ENCODE results near the gene TCF7L1. TPM values are rescaled to one million over a fixed set of nuclear protein-coding genes. Genes with fewer than 3 reads are reported as not detected.

The TCF7L1 gene
- total RNA-seq, 6 experiments from 2014 or later, result 1.2 to 8.8 (median 3.7) TPM

- H3K9me3 ChIP-seq, result no peaks in the 10 kb centered on the region
- ATAC-seq (no peak), DNase-seq (no peak)
- no peaks in the 10 kb centered on the region for H3K4me1 ChIP-seq
- H3K4me3 ChIP-seq, result no peak overlapping the region
- H3K36me3 ChIP-seq, result peaks cover 0 to 1% (median 0%) of the 10 kb centered on the region in 4 donors
- 92% methylated on average over 7 of the region's 7 CpGs for WGBS (ENCODE audit: insufficient coverage, low coverage, low lambda C conversion rate, missing lambda C conversion rate)
- H3K27ac ChIP-seq, result no peak overlapping the region
- no peak for TF ChIP-seq POLR2A (IDR thresholded peaks at IDR 0.05)
- intact Hi-C loops (cut with DNase I), result loop anchor here (5.0 to 10.0 kb wide), 2 partner anchors 153 to 220 kb away; partner anchors contain the start of gene TCF7L1 (in 2 of the 2)
- no peaks in the 10 kb centered on the region for H3K27me3 ChIP-seq
Measured at GRCh38 chr2:85287721-85288120, 154.5 kb downstream of the TCF7L1 start.

- Histone ChIP-seq H3K9me3 (no peaks in the 10 kb centered on the region), H3K4me1 (no peaks in the 10 kb centered on the region), H3K27me3 (no peaks in the 10 kb centered on the region), H3K27ac (no peak overlapping the region), H3K4me3 (no peak overlapping the region), H3K36me3 (peaks cover 0 to 1% (median 0%) of the 10 kb centered on the region in 4 donors)
- WGBS (ENCODE audit: insufficient coverage, low coverage, low lambda C conversion rate, missing lambda C conversion rate), result 85% methylated on average over 10 of the region's 10 CpGs
- intact Hi-C loops (cut with DNase I), result loop anchor here (5.0 to 10.0 kb wide), 2 partner anchors 153 to 221 kb away; partner anchors contain the start of gene TCF7L1 (in 2 of the 2)
- no peak for TF ChIP-seq CTCF (IDR thresholded peaks at IDR 0.05)
- TF ChIP-seq POLR2A (IDR thresholded peaks at IDR 0.05), result no peak
- ATAC-seq (no peak), DNase-seq (no peak)
Measured at GRCh38 chr2:85288244-85288725, 155.1 kb downstream of the TCF7L1 start.

- Histone ChIP-seq H3K4me3 (peak overlapping the region in 1 of 3 donors; percentile 22), H3K36me3 (no peaks in the 10 kb centered on the region), H3K27ac (peak overlapping the region; percentile 21 to 77 (median 41)), H3K9me3 (no peaks in the 10 kb centered on the region), H3K27me3 (no peaks in the 10 kb centered on the region), H3K4me1 (no peaks in the 10 kb centered on the region)
- ATAC-seq (peak; percentile 52 to 72 (median 66)), DNase-seq (no peak)
- 43% methylated on average over 4 of the region's 4 CpGs for WGBS (ENCODE audit: insufficient coverage, low coverage, low lambda C conversion rate, missing lambda C conversion rate)
- TF ChIP-seq POLR2A (IDR thresholded peaks at IDR 0.05) (no peak), CTCF (IDR thresholded peaks at IDR 0.05) (no peak)
- intact Hi-C loops (cut with DNase I), result no loop called here
Measured at GRCh38 chr2:85291425-85292023, 158.3 kb downstream of the TCF7L1 start.

- H3K4me1 ChIP-seq, result peaks cover 0 to 9% (median 3%) of the 10 kb centered on the region in 4 donors
- TF ChIP-seq CTCF (IDR thresholded peaks at IDR 0.05) (no peak), POLR2A (IDR thresholded peaks at IDR 0.05) (no peak)
- no peak overlapping the region for H3K4me3 ChIP-seq
- ATAC-seq (no peak), DNase-seq (no peak)
- no peaks in the 10 kb centered on the region for H3K9me3 ChIP-seq
- intact Hi-C loops (cut with DNase I), result no loop called here
- no peaks in the 10 kb centered on the region for H3K36me3 ChIP-seq
- 90% methylated on average over 6 of the region's 6 CpGs for WGBS (ENCODE audit: insufficient coverage, low coverage, low lambda C conversion rate, missing lambda C conversion rate)
- H3K27me3 ChIP-seq, result no peaks in the 10 kb centered on the region
- H3K27ac ChIP-seq, result no peak overlapping the region
Measured at GRCh38 chr2:85302121-85302520, 168.9 kb downstream of the TCF7L1 start.

GRCh38 chr2:85303780-85304531 is 170.8 kb downstream of the TCF7L1 start:
- H3K36me3 ChIP-seq, result no peaks in the 10 kb centered on the region
- ATAC-seq (no peak), DNase-seq (no peak)
- no peak overlapping the region for H3K27ac ChIP-seq
- intact Hi-C loops (cut with DNase I), result no loop called here
- H3K4me3 ChIP-seq, result no peak overlapping the region
- H3K9me3 ChIP-seq, result no peaks in the 10 kb centered on the region
- no peaks in the 10 kb centered on the region for H3K27me3 ChIP-seq
- TF ChIP-seq POLR2A (IDR thresholded peaks at IDR 0.05) (no peak), CTCF (IDR thresholded peaks at IDR 0.05) (no peak)
- peaks cover 0 to 24% (median 10%) of the 10 kb centered on the region in 4 donors for H3K4me1 ChIP-seq
- 90% methylated on average over 4 of the region's 28 CpGs for WGBS (ENCODE audit: insufficient coverage, low coverage, low lambda C conversion rate, missing lambda C conversion rate)

All from right lobe of liver (tissue), 6 donors.